ENCODE data around the gene HMGCS2.

DNA sequence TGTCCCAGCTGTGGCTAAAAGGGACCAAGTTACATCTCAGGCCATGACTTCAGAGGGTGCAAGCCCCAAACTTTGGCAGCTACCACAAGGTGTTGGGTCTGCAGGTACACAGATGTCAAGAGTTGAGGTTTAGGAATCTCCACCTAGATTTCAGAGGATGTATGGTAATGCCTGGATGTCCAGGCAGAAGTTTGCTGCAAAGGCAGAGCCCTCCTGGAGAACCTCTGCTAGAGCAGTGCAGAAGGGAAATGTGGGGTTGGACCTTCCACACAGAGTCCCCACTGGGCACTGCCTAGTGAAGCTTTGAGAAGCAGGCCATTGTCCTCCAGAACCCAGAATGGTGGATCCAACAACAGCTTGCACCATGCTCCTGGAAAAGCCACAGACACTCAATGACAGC, 67.0 kb downstream of the HMGCS2 start:
- TF ChIP-seq, protein P1, sequence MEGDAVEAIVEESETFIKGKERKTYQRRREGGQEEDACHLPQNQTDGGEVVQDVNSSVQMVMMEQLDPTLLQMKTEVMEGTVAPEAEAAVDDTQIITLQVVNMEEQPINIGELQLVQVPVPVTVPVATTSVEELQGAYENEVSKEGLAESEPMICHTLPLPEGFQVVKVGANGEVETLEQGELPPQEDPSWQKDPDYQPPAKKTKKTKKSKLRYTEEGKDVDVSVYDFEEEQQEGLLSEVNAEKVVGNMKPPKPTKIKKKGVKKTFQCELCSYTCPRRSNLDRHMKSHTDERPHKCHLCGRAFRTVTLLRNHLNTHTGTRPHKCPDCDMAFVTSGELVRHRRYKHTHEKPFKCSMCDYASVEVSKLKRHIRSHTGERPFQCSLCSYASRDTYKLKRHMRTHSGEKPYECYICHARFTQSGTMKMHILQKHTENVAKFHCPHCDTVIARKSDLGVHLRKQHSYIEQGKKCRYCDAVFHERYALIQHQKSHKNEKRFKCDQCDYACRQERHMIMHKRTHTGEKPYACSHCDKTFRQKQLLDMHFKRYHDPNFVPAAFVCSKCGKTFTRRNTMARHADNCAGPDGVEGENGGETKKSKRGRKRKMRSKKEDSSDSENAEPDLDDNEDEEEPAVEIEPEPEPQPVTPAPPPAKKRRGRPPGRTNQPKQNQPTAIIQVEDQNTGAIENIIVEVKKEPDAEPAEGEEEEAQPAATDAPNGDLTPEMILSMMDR (IDR thresholded peaks at IDR 0.05 in 8 of 11, conservative IDR thresholded peaks at IDR 0.05 in 3 of 11): no peak
- no peak for TF ChIP-seq POLR2A (IDR thresholded peaks at IDR 0.05)

All from spleen (tissue), 7 donors.